CD4-positive, alpha-beta T cell treated with Interleukin-4 for 1 hour (primary cell): ENCODE results near the gene ACADVL.
"Not testable (repeated sequence)": the region's sequence is repeated elsewhere in the genome, so short reads cannot be mapped to it uniquely, and the experiment has no call there.

Experiments used
- DNase-seq, 2 donors: peaks; one replicate each; pipeline ENCODE4 v3.0.0-alpha.2; 2020 to 2022

ACADVL gene

GRCh38 chr17:7235693-7236665 lies 16.2 kb downstream of the ACADVL start:
- DNase-seq, result no peak

GRCh38 chr17:7236808-7237207 lies 17.1 kb downstream of the ACADVL start:
- DNase-seq, result no peak

GRCh38 chr17:7237266-7237760 lies 17.6 kb downstream of the ACADVL start:
- no peak for DNase-seq

GRCh38 chr17:7237761-7238419 lies 18.2 kb downstream of the ACADVL start:
- peak; percentile 85 to 88 for DNase-seq

- DNase-seq, result peak; percentile 47 to 58
Measured at GRCh38 chr17:7238420-7239090, 18.8 kb downstream of the ACADVL start.

- DNase-seq, result peak; percentile 99
Measured at GRCh38 chr17:7239091-7240027, 19.6 kb downstream of the ACADVL start, which contains the start of gene PHF23. Gene PHF23 (minus strand): TSS chr17:7239457. CDS start chr17:7239279, 178 bp downstream.

- DNase-seq, result no peak
Measured at GRCh38 chr17:7240375-7240774, 20.6 kb downstream of the ACADVL start.

- no peak for DNase-seq
Measured at GRCh38 chr17:7241090-7241733, 21.5 kb downstream of the ACADVL start.

- DNase-seq, result peak; percentile 91 to 95
Measured at GRCh38 chr17:7241783-7242716, 22.3 kb downstream of the ACADVL start, which contains the start of gene GABARAP. Gene GABARAP (minus strand): TSS chr17:7242449. CDS start chr17:7242330, 119 bp downstream.

GRCh38 chr17:7242717-7243452 lies 23.1 kb downstream of the ACADVL start:
- peak; percentile 94 to 96 for DNase-seq

- no peak for DNase-seq
Measured at GRCh38 chr17:7243453-7243729, 23.7 kb downstream of the ACADVL start.

- DNase-seq, result not testable (repeated sequence)
Measured at GRCh38 chr17:7243838-7244237, 24.1 kb downstream of the ACADVL start.

GRCh38 chr17:7246779-7247178 lies 27.0 kb downstream of the ACADVL start:
- DNase-seq, result no peak

- DNase-seq, result no peak
Measured at GRCh38 chr17:7248796-7249195, 29.1 kb downstream of the ACADVL start.

- no peak for DNase-seq
Measured at GRCh38 chr17:7249214-7249613, 29.5 kb downstream of the ACADVL start.

GRCh38 chr17:7249830-7250229 lies 30.1 kb downstream of the ACADVL start:
- DNase-seq, result no peak

- peak; percentile 66 to 75 for DNase-seq
Measured at GRCh38 chr17:7250695-7251627, 31.2 kb downstream of the ACADVL start.

- peak; percentile 99 to 100 for DNase-seq
Measured at GRCh38 chr17:7251661-7252175, 32.0 kb downstream of the ACADVL start, which contains the start of gene CTDNEP1. Gene CTDNEP1 (minus strand): TSS chr17:7251734. CDS start chr17:7251296, 438 bp downstream.
